HG03039 (cell line): Measurements from ENCODE around the gene RSPH3.
"Not testable (repeated sequence)": the region's sequence is repeated elsewhere in the genome, so short reads cannot be mapped to it uniquely, and the experiment has no call there.

Source experiments
- ATAC-seq: cut with Tn5 transposase; IDR thresholded peaks from one replicate; pipeline ENCODE4 v1.9.1; 2021; ENCODE audit warnings: mild to moderate bottlenecking, moderate library complexity; ENCODE audit not compliant: unreplicated experiment

The RSPH3 gene

DNA sequence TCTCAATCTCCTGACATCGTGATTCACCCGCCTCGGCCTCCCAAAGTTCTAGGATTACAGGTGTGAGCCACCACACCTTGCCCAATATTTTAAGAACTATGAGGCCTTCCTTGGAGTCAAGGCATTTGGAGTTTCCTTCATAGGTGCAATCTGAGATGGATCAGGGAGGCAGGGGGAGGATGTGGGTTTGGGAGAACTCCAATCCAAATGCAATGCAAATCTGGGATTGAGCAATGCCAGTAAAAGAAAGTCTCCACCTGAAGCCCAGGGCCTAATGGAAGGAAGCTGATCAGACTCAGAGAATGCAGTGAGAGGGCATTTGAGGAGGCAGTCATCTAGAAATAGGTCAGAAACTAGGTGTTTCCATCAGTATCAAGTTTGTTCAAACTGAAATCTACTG, 21.2 kb downstream of the RSPH3 start:
- ATAC-seq, result no peak

DNA sequence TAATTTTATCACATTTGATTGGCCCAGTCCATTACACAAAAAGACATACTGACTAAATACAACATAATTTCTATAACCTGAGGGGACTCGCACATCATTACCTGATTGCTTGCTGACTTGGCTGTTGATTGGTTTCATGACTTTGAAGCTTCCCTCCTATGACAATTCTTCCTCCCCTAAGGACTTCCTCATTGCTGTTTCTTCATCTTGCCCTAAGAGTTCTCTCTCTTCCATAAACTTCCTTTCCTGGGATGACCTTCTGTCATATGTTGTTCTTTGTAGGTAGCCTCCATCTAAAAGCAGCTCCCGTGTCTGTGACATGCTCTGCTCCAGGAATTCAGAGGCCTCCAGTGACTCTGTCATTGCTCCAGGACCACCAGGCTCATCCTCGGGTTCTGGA, 22.6 kb downstream of the RSPH3 start:
- ATAC-seq, result no peak

DNA sequence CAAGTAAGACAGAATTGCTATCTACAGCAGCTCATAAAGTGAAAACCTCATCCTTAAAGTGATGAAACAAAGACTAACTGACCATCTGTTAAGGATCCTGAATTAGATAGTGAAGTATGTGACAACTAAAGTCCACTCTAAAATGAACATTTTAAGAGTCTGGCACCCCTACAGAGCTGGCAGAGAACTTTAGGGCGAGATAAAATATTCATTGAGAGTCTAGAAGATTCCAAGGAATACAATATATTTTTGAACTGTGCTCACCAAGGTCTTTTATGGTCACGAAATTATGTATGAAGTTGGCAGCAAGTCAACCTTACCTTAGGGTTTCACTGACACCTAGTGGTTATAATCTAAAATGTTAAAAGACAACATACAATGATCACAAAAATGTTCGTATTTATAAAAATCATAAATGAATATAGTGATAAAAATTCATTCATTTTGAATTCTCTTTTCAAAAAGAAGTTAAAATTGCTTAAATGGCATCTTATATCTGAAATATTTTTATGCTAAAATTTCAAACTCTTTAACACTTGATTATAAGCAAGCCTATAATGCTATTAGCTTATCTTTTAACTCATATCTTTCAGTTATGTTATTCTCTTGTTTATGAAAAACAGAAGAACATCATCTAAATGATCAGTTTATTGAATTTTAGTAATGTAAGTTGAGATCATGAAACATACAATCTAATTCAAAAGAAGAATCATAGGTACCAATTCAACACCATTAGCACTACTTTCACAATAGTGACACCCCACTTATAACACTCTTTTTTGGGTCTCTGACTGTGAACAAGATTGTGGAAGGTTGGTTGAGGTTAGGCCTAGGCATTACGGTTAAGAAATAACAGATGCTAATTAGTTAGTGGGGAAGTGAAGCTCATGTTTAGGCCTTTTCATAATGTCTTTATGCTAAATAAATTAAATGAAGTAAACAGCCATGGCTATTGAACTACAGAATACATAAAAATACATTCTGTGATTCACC, 27.5 kb downstream of the RSPH3 start:
- no peak for ATAC-seq

DNA sequence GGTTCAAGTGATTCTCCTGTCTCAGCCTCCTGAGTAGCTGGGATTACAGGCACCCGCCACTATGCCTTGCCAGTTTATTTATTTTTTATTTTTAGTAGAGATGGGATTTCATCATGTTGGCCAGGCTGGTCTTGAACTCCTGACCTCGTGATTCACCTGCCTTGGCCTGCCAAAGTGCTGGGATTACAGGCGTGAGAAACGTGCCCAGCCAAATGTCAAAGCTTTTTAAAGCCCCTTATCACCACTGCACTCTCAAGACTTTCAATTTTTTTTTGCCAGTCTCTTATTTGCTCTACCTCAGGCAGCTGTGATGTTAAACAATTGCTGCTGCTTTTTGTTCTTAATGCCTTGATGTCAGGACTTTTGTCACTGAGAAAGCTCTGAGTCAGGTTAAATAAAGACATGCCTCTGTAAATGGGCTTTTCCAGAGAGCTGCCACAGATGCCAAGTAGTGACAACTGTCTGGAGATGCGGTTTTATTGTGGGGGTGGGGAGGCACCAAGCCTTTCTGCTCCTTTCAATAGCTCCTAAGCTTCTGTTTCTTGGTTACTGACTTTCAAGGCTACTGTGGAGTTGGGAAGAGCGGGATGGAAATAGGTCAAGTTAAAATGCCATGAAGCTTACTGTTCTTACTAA, 29.2 kb downstream of the RSPH3 start:
- ATAC-seq, result no peak

DNA sequence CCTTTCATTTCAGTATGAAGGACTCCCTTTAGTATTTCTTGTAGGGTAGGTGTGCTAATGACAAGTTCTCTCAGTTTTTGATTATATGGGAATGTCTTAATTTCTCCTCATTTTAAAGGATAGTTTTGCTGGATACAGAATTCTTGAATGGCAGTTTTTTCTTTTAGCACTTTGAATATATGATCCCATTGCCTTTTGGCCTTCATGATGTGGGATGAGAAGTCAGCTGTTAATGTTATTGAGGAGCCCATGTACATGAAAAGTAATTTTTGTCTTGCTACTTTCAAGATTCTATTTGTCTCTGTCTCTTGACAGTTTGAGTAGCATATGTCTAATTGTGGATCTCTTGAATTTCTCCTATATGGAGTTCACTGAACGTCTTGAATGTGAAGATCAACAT, 30.9 kb downstream of the RSPH3 start:
- ATAC-seq, result no peak

DNA sequence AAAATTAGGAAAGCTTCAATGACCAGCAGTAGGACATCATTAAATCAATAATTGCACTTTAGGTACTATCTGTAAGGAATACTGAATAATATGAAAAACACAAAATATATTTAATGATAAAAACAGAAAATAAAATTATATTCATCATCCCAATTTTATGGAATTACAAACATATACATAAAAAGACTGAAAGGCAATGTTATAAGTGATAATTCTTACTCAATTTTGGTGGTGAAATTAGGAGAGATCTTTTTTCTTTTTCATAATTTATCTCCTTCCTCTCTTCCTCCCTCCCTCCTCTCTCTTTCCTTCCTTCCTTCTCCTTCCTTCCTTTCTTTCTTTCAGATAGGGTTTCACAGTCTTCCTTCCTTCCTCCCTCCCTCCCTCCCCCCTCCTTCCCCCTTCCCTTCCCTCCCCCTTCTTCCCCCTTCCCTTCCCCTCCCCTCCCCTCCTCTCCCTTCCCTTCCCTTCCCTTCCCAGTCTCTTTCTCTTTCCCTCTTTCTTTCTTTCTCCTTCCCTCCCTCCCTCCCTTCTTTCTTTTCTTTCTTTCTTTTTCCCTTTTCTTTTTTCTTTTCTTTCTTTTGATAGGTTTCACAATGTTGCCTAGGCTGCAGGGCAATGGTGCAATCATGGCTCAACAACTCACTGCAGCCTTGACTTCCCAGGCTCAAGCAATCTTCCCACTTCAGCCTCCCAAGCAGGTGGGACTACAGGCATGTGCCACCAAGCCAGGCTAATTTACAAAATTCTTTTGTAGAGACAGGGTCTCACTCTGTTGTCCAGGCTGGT, 36.8 kb downstream of the RSPH3 start:
- no peak for ATAC-seq

DNA sequence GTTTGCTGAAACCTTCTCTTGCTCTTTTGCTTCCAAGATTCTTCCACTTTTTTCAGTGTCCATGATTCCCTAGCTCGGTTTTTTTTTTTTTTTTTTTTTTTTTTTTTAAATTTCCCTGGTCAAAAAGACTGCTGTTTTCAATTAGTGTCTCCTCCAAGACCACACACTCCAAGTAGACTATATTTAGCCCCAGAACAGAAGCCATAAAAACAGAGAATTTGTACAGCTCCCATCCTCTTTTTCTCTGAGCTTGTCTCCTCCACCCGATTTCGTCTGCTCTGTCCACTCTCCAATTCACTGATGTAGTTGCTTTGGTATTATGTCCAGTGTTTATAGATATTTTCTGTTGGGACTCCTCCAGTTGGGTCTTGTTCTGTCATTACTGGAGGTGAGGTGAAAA, 37.6 kb downstream of the RSPH3 start:
- no peak for ATAC-seq

DNA sequence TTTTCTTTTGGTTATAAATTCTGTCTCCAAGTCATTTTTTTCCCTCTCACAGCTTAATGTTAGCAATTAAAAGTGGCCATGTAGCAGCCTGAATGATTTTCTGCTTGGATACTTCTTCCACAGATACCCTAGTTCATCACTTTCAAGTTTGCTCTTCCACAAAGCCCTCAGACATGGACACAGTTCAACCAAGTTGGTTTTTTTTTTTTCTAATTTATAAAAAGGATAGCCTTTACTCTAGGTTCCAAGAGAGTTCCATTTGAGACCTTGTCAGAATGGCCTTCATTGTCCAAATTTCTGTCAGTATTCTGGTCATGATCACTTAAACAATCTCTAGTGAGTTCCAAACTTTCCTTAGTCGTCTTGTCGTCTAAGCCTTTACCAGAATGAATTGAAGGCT, 40.0 kb downstream of the RSPH3 start:
- ATAC-seq, result no peak

DNA sequence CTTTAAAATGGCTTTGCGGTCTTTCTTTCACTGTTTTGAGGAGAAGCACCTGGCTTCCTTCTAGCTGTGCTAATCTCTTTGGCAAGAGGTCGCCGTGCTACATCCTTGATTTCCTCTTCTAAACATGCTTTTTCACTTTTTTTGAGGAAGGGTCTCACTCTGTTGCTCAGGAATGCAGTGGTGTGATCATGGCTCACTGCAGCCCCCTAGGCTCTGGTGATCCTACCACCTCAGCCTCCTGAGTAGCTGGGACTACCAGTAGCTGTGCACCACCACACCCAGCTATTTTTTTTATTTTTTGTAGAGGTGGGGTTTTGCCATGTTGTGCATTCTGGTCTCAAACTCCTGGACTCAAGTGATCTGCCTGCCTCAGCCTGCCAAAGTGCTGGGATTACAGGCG, 40.5 kb downstream of the RSPH3 start:
- ATAC-seq, result no peak

DNA sequence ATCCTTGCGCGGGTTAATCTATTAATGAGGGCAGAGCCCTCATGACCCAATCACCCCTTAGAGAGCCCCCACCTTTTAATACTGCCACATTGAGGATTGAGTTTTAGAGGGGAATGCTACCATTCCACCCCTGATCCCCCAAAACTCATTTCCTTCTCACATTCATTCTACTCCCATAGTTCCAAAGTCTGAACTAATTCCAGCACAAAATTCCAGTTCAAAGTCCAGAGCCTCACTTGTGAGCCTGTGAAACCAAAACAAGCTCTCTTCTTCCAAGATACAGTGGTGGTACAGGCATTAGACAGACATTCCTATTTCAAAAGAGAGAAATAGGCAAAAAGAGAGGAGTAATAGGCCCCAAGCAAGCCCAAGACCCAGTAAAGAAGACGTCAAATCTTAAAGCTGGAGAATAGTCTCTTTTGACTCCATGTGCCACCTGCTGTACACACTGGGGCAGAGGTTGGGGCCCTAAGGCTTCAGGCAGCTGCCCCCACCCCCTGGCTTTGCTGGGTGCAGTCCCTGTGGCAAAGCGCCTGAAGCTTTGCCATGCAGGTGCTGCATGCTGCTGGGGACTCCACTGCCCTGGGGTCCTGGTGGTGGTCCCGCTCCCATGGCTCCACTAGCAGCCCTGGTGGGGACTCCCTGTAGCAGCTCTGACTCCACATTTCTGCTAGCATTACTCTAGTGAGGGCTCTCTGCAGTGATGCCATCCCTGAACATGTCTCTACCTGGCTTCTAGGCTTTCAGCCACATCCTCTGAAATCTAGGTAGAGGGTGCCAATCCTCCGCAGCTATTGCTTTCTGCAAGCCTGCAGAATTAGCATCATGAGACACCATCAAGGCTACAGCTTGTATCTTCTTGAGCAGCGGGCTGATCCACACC, 41.3 kb downstream of the RSPH3 start:
- no peak for ATAC-seq

DNA sequence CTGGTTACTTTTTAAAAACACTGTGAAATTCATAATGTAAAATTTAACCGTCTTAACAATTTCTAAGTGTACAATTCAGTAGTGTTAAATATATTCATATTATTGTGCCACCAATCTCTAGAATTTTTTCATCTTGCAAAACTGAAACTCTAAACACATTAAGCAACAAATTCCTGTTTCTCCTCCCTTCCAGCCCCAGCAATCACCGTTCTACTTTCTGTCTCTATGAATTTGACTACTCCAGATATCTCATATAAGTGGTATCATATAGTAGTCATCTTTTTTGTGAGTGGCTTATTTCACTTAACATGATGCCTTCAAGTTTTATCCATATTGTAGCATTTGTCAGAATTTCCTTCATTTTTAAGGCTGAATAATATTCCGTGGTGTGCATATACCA, 44.7 kb downstream of the RSPH3 start:
- no peak for ATAC-seq

DNA sequence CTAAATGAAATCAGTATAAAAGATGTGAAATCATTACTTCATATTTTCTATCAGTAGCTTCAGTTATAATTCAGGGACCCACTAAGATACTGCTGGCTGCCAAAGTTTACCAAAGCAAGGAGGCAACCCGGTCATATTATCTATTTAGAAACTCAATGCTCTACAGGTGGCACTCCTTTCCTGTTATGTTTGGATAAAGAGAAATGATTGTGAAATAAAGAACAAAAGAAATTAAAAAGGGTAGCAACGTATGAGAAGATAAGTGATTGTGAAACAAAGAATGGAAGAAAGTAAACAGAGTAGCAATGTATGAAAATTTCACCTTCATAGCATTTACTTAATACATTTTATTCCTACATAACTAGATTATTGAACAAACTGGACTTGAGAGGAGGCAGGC, 45.2 kb downstream of the RSPH3 start:
- ATAC-seq, result no peak

DNA sequence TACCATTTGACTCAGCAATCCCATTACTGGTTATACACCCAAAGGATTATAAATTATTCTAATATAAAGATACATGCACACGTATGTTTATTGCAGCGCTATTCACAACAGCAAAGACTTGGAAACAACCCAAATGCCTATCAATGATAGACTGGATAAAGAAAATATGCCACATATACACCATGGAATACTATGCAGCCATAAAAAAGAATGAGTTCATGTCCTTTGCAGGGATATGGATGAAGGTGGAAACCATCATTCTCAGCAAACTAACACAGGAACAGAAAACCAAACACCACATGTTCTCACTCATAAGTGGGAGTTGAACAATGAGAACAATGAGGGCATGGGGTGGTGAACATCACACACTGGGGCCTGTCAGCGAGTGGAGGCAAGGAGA, 48.0 kb downstream of the RSPH3 start:
- ATAC-seq, result not testable (repeated sequence)

DNA sequence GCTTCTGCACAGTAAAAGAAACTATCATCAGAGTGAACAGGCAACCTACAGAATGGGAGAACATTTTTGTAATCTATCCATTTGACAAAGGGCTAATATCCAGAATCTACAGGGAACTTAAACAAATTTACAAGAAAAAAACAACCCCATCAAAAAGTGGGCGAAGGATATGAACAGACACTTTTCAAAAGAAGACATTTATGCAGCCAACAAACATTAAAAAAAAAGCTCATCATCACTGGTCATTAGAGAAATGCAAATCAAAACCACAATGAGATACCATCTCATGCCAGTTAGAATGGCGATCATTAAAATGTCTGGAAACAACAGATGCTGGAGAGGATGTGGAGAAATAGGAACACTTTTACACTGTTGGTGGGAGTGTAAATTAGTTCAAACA, 48.4 kb downstream of the RSPH3 start:
- not testable (repeated sequence) for ATAC-seq

DNA sequence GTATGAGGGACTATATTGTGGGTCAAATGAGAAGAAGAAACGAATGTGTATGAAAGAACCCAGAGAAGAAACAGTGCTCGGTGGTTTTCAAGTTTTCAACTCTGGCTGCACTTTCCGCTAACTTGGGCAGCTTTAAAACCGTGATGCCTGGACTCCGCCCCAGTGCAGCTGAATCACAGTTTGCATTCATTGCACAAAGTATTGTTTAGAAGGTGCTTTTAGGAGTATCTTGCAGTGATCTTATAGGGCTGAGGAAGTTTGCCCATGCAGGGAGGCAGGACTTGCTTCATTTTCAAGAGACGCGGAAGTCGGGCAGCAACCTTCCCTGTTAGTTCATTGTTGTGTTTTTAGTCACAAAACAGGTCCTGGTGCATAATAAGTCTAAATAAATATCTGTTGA, 52.7 kb downstream of the RSPH3 start:
- ATAC-seq, result no peak

DNA sequence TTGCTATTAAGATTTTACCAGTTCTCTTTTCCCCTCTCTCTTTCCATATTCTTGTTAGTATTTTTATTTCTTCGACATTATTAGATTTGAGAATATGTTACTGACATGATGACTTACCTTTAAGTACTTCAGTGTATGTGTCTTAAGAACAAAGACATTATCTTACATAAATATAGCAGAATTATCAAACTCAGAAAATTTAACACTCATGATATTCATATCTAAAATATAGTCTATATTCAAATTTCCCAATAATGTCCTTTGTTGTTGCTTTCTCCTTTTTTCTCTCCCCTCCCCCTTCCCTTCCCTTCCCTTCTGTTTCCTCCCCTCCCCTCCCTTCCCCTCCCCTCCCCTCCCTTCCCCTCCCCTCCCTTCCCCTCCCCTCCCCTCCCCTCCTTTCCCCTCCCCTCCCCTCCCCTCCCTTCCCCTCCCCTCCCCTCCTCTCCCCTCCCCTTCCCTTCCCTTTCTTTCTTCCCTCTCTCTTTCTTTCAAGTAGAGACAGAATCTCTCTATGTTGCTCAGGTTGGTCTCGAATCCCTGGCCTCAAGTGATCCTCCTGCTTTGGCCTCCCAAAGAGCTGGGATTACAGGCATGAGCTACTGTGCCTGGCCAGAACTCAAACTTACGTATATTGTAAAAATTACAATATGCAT, 56.5 kb downstream of the RSPH3 start:
- ATAC-seq, result no peak

DNA sequence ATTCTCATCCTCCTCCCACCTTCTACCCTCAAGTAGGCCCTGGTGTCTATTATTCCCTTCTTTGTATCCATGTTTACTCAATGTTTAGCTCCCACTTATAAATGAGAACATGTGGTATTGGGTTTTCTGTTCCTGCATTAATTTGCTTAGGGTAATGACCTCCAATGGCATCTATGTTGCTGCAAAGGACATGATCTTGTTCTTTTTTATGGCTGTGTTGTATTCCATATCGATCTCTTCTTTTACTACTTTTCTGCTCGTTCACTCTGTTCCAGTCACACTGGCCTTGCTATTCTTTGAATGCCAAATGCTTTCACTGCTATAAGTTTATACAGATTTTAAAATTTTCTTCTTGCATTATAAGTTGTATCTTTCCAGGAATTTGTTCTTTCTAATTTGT, 57.7 kb downstream of the RSPH3 start:
- no peak for ATAC-seq

DNA sequence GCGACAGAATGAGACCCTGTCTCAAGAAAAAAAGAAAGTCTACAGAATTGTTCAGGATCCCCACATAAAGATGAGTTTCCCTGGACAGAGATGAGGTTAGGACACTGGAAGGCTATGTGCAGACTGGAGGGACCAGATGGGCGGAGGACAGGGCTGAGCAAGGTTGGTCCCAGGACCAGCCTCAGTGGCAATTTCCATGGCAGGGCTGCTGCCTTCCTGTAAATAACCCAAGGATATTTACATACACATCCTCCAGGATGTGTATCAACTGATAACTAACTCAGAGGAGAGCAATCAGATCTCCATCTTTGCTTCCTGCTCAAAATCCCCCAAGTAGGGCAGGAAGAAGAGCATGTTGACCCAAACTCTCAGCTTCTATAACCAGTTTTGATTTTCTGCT, 58.8 kb downstream of the RSPH3 start:
- no peak for ATAC-seq

DNA sequence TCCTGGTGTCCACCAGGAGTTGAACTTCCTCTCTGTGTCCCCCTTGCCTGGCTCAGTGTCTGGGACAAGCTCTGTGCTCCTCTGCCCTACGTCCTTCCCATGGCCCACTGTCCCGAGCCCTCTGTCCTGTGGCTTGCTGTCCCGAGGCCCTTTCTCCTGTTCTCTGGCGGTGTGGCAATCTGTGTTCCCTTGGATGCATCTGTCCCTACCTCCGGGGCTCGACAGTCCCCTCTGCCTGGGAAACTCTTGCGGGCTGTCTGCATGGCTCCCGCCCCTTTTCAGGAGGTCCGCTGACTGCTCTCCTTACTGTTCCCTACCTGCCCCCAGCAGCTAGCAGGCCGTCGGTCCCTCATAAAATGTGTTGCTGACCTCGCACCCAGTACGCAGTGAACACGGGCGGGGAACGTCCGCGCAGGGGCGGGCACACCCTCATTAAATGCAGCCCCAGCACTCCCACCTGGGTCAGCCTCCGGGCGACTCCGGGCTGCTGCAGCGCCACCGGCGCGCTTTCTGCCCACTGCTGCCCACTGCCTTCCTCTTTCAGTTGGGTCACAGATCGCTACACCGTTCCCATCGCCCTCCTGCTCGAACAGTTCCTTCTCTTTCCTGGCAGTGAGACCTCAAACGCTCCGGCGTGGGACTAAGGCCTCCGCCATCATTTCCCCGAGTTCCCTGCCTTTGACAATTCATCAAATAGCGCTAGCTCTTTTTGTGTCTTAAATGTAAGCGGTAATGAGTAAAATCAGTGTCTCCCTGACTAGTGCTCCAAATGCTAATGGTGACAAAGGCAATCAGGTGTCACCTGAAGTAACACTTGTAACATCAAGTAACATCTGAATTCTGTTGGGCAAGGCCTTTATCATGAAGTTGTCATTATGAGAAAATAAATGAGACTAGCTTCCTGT, 60.5 kb downstream of the RSPH3 start:
- ATAC-seq, result no peak
